GM12801 (cell line): ENCODE results near the gene TMEM219.

ENCODE experiments used
- CTCF ChIP-seq: IDR thresholded peaks from one replicate; pipeline ENCODE4 v1.5.1; 2011; ENCODE audit warnings: control low read depth; ENCODE audit not compliant: insufficient read length; ENCODE audit errors: extremely low read depth

The TMEM219 gene

GRCh38 chr16:29992344-29992967 lies 30.6 kb downstream of the TMEM219 start:
- TF ChIP-seq CTCF, result no peak

- TF ChIP-seq CTCF, result no peak
Measured at GRCh38 chr16:29993191-29993902, 31.5 kb downstream of the TMEM219 start.

- no peak for TF ChIP-seq CTCF
Measured at GRCh38 chr16:29993903-29994599, 32.2 kb downstream of the TMEM219 start.

GRCh38 chr16:29994600-29995323 lies 32.9 kb downstream of the TMEM219 start:
- no peak for TF ChIP-seq CTCF

GRCh38 chr16:29995324-29995910 lies 33.5 kb downstream of the TMEM219 start, which contains the start of gene HIRIP3:
Gene HIRIP3, minus strand, starts transcription at chr16:29995617. Its CDS starts 12 bp downstream, at chr16:29995605.
- no peak for TF ChIP-seq CTCF

GRCh38 chr16:29995911-29996765 lies 34.3 kb downstream of the TMEM219 start, which contains the start of gene INO80E:
Gene INO80E, plus strand, starts transcription at chr16:29996241. Its CDS starts 70 bp downstream, at chr16:29996311.
- no peak for TF ChIP-seq CTCF
